GM21529 (cell line): ENCODE measurements around the gene SND1.

Experiments
- ATAC-seq: cut with Tn5 transposase; IDR thresholded peaks from one replicate; pipeline ENCODE4 v1.9.1; 2021; ENCODE audit not compliant: unreplicated experiment

The SND1 gene

DNA sequence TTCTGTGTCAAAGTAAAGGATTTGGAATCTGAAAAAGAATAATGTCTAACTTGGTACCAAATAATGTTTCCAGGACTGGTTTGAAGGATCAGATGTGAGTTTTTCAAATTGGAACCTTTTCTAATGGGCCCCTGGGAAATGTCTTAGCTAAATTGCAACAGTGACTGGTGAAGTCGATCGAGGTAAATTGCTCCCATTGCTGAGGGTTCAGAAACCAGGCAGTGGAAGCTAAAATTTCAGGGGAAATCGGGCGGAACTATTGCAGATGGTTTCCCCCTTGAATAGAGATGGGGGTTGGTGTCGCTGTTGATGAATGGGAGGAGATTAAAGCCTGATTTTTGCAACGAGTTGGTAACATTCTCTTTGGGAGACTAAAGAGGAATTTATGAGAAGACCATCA lies 112.7 kb downstream of the SND1 start:
- ATAC-seq = no peak

DNA sequence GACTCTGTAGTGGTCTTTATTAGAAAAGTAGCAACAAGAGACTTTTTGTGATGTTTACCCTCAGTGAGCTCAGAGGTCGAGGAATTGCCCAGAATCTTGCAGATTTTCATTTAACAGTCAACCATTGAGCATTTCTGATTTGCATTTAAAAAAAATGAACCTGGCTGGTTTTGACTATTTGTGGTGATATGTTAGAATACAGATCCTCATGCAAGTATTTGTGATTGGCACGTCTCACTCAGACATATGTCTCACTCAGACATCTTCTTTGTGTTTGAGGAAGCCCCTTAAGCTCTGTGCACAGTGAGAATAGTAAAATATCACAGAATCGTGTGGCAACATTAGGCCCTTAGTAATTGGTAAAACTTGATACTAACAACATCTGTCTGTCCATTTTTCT lies 113.2 kb downstream of the SND1 start:
- no peak for ATAC-seq

GRCh38 chr7:127766831-127767459 lies 115.0 kb downstream of the SND1 start:
- ATAC-seq = no peak

- ATAC-seq = no peak
These were observed 116.2 kb downstream of the SND1 start for GRCh38 chr7:127768241-127768640.

DNA sequence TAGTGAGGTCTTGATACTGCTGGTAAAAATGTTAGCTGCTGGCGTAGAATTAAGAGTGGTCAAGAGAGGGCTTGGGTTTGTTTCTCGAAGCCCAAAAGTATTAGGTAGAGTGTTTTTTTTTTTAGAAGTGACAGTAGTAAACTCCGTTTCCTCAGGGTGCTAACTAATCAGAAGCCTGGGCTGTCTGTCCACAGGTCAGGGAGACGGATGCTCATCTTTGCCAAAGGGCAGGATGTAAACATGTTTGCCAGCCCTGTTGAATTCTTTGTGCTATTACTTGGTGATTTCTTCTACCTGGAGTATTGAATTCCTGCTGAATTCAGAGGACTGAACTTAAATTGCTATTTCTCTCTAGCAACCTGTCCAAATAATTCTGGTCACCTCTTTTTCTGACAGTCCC lies 117.1 kb downstream of the SND1 start:
- no peak for ATAC-seq

DNA sequence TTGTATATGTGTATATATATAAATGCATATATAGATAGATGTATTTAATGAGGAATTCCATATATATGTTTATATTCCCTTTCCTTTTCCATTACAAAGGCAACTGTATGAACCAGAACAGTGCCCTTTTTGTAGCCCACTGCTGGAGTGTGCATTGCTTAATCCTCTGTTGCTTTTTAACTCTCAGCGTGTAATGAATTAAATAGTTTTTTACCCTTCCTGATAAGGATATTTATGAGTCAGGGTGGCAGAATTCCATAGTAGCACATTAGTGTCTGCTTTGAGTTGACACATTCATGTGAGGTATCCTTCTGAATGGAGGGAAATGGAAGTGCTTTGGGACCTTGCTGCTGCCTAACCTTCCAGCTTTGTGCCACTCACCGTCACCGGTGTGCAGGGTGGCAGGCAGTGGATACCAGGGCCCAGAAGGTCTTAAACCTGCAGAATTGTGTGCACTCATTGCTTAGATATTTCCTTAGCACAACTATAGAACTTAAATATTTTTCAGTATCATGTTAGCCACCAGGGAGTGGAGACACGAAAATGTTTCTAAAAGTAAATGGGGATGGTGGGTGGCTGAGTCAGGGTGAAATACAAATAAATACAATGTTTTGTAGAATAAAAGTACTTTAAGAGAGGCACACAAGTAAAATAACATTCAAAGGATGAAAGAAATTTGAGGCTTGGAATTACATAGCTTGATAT lies 117.9 kb downstream of the SND1 start:
- ATAC-seq = no peak

DNA sequence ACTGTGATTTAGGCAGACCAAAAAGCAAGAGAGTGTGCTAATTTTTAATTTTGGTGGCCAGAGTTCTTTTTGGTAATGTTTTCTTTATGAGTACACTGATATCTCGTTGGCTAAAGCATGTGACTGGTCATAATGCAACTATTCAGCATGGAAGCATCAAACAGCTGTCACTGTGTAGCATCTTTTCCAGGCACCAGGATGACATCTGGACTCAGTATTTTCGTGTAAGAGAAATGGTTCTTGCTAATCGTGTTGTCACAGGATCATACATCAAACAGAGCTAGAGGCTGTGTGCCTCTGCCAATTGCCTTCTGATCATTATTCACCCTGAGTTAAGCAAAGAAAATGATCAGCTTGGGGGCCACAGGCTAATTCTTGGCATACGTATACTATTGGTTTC lies 118.9 kb downstream of the SND1 start:
- no peak for ATAC-seq

DNA sequence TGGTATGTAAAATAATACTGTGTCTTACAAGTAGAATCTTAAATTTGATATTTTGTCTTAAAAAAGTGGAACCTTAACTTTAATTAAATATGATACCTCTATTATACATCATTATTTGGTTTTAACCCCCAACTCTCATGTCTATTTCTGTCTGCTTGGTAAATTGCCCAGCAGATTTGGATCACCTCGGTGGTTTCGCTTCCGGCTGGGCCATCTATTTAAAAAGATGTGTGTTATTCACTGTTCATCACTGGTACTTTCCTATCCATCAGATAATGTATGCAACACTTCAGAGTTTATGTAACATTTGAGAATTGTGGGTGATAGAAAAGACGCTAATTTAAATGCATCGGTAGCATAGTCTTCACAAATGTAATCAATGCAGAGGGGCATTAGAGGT lies 119.7 kb downstream of the SND1 start:
- ATAC-seq = no peak

- ATAC-seq = no peak
These were observed 124.9 kb downstream of the SND1 start for GRCh38 chr7:127776776-127777386.

- no peak for ATAC-seq
These were observed 128.5 kb downstream of the SND1 start for GRCh38 chr7:127780489-127780888.

DNA sequence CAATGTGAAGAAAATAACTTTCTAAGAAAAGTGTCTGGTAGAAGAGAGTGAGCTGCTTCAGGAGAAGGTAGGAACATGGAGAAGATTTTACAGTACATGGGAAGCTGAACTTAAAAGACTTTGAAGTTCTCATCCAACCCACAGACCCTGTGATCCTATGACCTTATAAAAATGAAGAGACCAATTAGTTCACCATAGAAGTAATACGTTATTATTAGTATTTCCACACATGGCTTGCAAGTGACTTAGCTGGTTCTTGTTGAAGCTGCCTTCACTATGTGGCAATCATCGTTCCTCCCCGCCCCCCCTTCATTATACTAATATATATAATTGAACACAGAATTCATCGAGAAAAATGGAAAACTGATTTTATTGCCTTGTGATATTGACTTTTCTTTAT lies 129.1 kb downstream of the SND1 start:
- no peak for ATAC-seq

DNA sequence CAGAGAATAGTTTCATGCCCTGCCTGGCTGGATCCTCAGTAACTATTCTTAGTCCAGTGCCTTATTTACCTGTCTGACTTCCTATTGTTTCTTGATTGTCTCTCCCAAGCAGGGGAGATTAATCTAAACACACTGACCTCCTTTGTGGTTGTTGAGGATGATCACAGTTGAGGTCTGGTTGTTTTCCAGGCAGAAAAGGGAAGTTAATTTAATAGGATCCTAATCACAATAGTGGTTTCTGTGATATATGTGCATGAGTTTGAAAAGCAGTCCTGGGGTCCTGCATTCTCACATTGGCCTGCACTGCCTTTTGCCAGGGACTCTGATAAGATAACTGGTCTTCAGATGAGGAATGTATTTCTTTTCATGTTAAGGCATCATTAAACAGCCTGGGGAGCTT lies 130.1 kb downstream of the SND1 start:
- no peak for ATAC-seq

DNA sequence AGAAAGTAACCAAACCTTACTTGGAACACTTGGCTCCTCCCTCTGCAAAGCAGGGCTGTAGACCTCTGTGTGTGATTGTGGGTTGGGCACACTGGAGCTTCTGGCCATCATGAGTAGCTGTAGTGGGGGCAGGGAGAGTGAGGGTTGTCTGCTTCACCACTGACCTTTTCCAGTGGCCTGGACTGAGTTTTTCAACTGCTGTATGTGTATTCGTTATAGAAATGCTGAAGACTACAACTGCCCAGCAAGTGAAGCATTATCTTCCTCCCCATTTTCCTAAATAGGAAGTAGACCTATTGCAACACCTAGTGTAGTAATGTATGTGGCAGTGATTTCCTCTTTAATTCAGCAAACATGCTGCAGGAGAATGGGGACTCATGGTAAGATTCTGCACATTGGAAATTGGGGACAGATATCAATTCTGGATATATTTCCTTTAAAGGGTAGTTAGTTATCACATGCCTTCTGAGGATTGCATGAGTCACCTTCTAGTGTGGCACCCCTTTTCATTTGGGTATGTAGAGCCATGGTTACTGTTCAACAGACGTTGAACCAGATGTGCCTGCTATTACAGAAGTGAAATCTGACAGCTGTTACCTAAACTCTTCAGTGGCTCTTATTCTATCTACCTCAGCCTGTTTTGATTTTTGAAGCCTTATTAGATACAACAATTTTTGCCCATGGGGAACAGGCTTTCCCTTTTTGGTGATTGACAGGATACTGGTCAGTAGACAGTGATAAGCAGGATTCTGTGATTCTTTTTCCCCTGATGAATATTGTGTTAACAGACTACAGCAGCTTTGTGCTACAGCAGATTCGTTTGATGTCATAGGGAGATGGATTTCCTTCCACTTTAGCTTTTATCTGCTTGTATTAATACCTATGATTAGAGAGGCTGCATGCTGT lies 130.9 kb downstream of the SND1 start:
- ATAC-seq = peak; percentile 83

DNA sequence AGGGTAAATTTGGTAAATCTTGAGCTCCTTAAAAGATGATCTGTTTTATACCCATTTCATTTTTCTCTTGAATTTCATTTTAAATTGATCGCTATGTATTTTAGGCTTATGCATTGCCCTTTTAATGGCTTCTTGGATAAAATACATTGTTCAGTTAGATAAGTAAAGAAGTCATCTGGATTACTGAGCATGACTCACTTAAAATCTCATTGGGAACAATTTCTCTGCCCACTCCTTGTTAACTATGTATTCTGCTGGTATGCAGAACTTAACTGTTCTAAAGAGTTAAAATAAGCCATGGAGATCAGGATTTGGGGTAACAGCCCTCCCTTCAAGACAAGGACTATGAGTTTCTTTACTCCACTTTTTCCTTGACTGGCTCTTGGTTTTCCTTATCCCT lies 134.2 kb downstream of the SND1 start:
- ATAC-seq = no peak

DNA sequence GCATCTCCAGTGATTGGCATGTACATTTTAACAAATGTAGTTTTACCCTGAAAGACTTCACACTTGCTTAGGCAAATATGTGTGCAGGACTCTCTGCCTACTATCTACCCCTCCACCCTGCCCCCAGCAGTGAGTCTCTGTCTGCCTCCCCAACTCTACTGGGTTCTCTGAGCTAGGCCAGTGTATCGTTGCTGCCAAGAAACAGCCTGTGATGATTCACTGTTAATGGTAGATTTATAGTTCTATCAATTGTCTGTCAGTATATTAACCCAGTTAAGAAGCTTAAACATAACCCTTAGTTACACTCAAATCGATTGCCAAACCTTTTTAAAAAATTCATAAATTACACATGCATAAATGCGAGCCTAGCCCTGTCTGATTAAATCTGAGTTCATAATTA lies 137.0 kb downstream of the SND1 start:
- no peak for ATAC-seq

DNA sequence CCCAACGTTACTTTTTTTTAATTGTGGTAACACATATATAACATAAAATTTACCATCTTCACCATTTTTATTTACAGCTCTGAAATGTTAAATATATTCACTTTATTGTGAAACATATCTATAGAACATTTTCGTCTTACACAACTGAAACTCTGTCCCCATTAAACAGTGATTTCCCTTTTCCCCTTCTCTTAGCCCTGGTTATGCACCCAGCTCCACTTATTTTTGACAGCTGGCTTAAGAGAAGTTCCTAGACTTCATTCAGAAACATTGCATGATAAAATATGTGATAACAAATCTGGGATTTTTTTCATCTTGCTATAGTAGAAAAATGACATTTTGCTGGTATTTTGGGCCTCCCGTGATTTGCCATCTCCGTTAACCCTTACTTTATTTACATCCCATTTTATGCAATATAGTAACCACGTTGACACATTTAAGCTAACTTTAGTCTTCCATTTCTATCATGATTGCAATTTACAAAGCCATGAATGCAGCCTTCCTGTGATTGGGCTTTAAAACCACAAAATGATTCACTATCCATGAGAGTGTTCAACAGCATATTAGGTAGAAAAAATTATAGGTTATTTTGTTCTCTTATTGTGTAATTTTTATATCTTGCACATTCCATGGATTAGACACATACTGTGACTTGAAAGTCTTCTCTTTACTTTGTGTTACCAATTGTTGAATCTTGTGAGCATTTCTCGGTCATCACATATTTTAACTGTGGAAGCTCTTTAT lies 139.6 kb downstream of the SND1 start:
- no peak for ATAC-seq

GRCh38 chr7:127792528-127793342 lies 140.7 kb downstream of the SND1 start:
- no peak for ATAC-seq

GRCh38 chr7:127793582-127793981 lies 141.6 kb downstream of the SND1 start:
- no peak for ATAC-seq

DNA sequence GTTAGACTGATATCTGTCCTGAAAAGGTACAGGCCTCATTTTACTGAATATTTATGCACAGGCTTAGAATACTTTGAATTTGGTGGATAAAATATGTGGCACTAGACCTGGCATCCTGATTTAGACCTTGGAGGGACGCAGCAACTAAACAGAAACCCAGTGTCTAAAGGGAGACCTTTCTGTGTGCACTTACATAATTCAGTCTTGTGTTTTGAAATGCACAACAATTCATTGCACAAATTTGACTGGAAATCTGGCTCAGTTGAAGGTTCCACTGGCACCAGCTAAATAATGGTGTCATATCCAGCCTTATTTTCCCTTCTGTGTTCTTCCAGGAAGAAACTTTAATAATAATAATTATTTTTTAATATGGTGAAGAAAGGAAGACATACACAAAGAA lies 142.1 kb downstream of the SND1 start:
- ATAC-seq = no peak

- no peak for ATAC-seq
These were observed 142.6 kb downstream of the SND1 start for GRCh38 chr7:127794551-127794950.
